ENCODE measurements around the gene KCNJ5. TPM values are rescaled to one million over a fixed set of nuclear protein-coding genes. Genes with fewer than 3 reads are reported as not detected.

KCNJ5 gene
- polyA plus RNA-seq, 4 donors: 4.4 to 5.7 (median 5.0) TPM

- no peak for DNase-seq (ENCODE audit: low read depth in 4 of 4, low spot score in 3 of 4)
Measured at GRCh38 chr11:128893578-128894285, 2.6 kb downstream of the KCNJ5 start.

GRCh38 chr11:128894286-128894681, 3.1 kb downstream of the KCNJ5 start:
- no peak for DNase-seq (ENCODE audit: low read depth in 4 of 4, low spot score in 3 of 4)

- DNase-seq (ENCODE audit: low read depth in 4 of 4, low spot score in 3 of 4): no peak
Measured at GRCh38 chr11:128894685-128895084, 3.5 kb downstream of the KCNJ5 start.

GRCh38 chr11:128895526-128895925, 4.4 kb downstream of the KCNJ5 start:
- DNase-seq (ENCODE audit: low read depth in 4 of 4, low spot score in 3 of 4): no peak

GRCh38 chr11:128896356-128896755, 5.2 kb downstream of the KCNJ5 start:
- no peak for DNase-seq (ENCODE audit: low read depth in 4 of 4, low spot score in 3 of 4)

GRCh38 chr11:128897826-128898225, 6.7 kb downstream of the KCNJ5 start:
- DNase-seq (ENCODE audit: low read depth in 4 of 4, low spot score in 3 of 4): no peak

- DNase-seq (ENCODE audit: low read depth in 4 of 4, low spot score in 3 of 4): no peak
Measured at GRCh38 chr11:128898580-128899344, 7.6 kb downstream of the KCNJ5 start.

GRCh38 chr11:128900468-128900867, 9.3 kb downstream of the KCNJ5 start:
- no peak for DNase-seq (ENCODE audit: low read depth in 4 of 4, low spot score in 3 of 4)

GRCh38 chr11:128901653-128902514, 10.7 kb downstream of the KCNJ5 start:
- no peak for DNase-seq (ENCODE audit: low read depth in 4 of 4, low spot score in 3 of 4)

GRCh38 chr11:128902515-128903066, 11.4 kb downstream of the KCNJ5 start:
- DNase-seq (ENCODE audit: low read depth in 4 of 4, low spot score in 3 of 4): no peak

GRCh38 chr11:128903248-128904061, 12.3 kb downstream of the KCNJ5 start:
- no peak for DNase-seq (ENCODE audit: low read depth in 4 of 4, low spot score in 3 of 4)

- DNase-seq (ENCODE audit: low read depth in 4 of 4, low spot score in 3 of 4): no peak
Measured at GRCh38 chr11:128904303-128904655, 13.1 kb downstream of the KCNJ5 start.

- DNase-seq (ENCODE audit: low read depth in 4 of 4, low spot score in 3 of 4): no peak
Measured at GRCh38 chr11:128904656-128905344, 13.6 kb downstream of the KCNJ5 start.

- DNase-seq (ENCODE audit: low read depth in 4 of 4, low spot score in 3 of 4): no peak
Measured at GRCh38 chr11:128905345-128906184, 14.4 kb downstream of the KCNJ5 start.

GRCh38 chr11:128906185-128907050, 15.3 kb downstream of the KCNJ5 start:
- DNase-seq (ENCODE audit: low read depth in 4 of 4, low spot score in 3 of 4): no peak

- DNase-seq (ENCODE audit: low read depth in 4 of 4, low spot score in 3 of 4): no peak
Measured at GRCh38 chr11:128907585-128907984, 16.4 kb downstream of the KCNJ5 start.

GRCh38 chr11:128908391-128909246, 17.5 kb downstream of the KCNJ5 start:
- DNase-seq (ENCODE audit: low read depth in 4 of 4, low spot score in 3 of 4): no peak
